DOHH2 (cell line): ENCODE results near the gene MVD.
A peak's percentile ranks its signal among the peaks of the same experiment; 100 is the strongest.

Source experiments
- H3F3A ChIP-seq: fragments of 200-600 bp; sonication (generic), shearing (Covaris generic); 2 replicates; pipeline ENCODE4 v1.6.0; 2016; ENCODE audit warnings: antibody characterized with exemption, mild to moderate bottlenecking; ENCODE audit not compliant: control insufficient read depth, insufficient read depth
- H3K27ac ChIP-seq: fragments of 200-600 bp; sonication (generic); 2 replicates; pipeline ENCODE4 v1.5.1; 2014; ENCODE audit warnings: low read depth, mild to moderate bottlenecking, low read length, moderate library complexity
- H3K27me3 ChIP-seq: fragments of 200-600 bp; sonication (generic); 2 replicates; pipeline ENCODE4 v1.6.1; 2014; ENCODE audit warnings: mild to moderate bottlenecking, low read length, mixed read lengths; ENCODE audit not compliant: control insufficient read depth
- H3K36me3 ChIP-seq: fragments of 200-600 bp; sonication (generic); 2 replicates; pipeline ENCODE4 v1.6.1; 2014; ENCODE audit warnings: mild to moderate bottlenecking, low read length, moderate library complexity, mixed read lengths; ENCODE audit not compliant: control insufficient read depth
- H3K4me1 ChIP-seq: fragments of 200-600 bp; sonication (generic); 2 replicates; pipeline ENCODE4 v1.6.1; 2014; ENCODE audit warnings: mild to moderate bottlenecking, low read length, mixed read lengths; ENCODE audit not compliant: control insufficient read depth
- H3K4me2 ChIP-seq: fragments of 200-600 bp; sonication (generic); 2 replicates; pipeline ENCODE4 v1.6.0; 2014; ENCODE audit warnings: mild to moderate bottlenecking, low read length, moderate library complexity
- H3K4me3 ChIP-seq: fragments of 200-600 bp; sonication (generic); 2 replicates; pipeline ENCODE4 v1.5.1; 2014; ENCODE audit warnings: mild to moderate bottlenecking, low read length, mixed read lengths
- H3K79me2 ChIP-seq: fragments of 200-600 bp; sonication (generic); 2 replicates; pipeline ENCODE4 v1.6.1; 2014; ENCODE audit warnings: mild to moderate bottlenecking, low read length, mixed read lengths; ENCODE audit not compliant: control insufficient read depth
- H3K9me2 ChIP-seq: fragments of 200-600 bp; sonication (generic); replicated peaks from 2 replicates; pipeline ENCODE4 v1.6.1; 2014; ENCODE audit warnings: mild to moderate bottlenecking, low read length, mixed read lengths; ENCODE audit not compliant: control insufficient read depth
- H3K9me3 ChIP-seq: fragments of 200-600 bp; sonication (generic); 2 replicates; pipeline ENCODE4 v1.6.1; 2014; ENCODE audit warnings: antibody characterized with exemption, low read length, mixed read lengths; ENCODE audit not compliant: control insufficient read depth, insufficient read depth
- H4K20me1 ChIP-seq: fragments of 200-600 bp; sonication (generic); 2 replicates; pipeline ENCODE4 v1.6.0; 2014; ENCODE audit warnings: low read depth, mild to moderate bottlenecking, antibody characterized with exemption, low read length, moderate library complexity; ENCODE audit not compliant: control insufficient read depth, insufficient read depth
- EZH2phosphoT487 ChIP-seq: fragments of 200-600 bp; sonication (generic); IDR thresholded peaks from 2 replicates; pipeline ENCODE4 v1.6.1; 2017; ENCODE audit warnings: borderline replicate concordance, mild to moderate bottlenecking, antibody characterized with exemption, low read length, moderate library complexity, mixed read lengths
- TF ChIP-seq, protein P1 (sequence below): fragments of 200-600 bp; sonication (generic); IDR thresholded peaks from one replicate; pipeline ENCODE4 v1.5.1; 2014; ENCODE audit warnings: antibody characterized with exemption, mild to moderate bottlenecking, low read depth, low read length; ENCODE audit not compliant: poor library complexity, severe bottlenecking

MVD gene

GRCh38 chr16:88665148-88665547, 2.3 kb upstream of the MVD start:
- Histone ChIP-seq H3K9me2 (no peaks in the 10 kb centered on the region), H3K36me3 (peaks cover 49% of the 10 kb centered on the region), H3K4me1 (peaks cover 44% of the 10 kb centered on the region), H3K4me3 (peak overlapping the region; percentile 92), H3K27me3 (no peaks in the 10 kb centered on the region), H3F3A (peaks cover 12% of the 10 kb centered on the region), H3K79me2 (peaks cover 50% of the 10 kb centered on the region), H4K20me1 (peaks cover 10% of the 10 kb centered on the region; the same call in 1 of the 2 replicates), H3K9me3 (no peaks in the 10 kb centered on the region), H3K27ac (peak overlapping the region; percentile 90), H3K4me2 (peak overlapping the region; percentile 71)
- TF ChIP-seq, protein P1, sequence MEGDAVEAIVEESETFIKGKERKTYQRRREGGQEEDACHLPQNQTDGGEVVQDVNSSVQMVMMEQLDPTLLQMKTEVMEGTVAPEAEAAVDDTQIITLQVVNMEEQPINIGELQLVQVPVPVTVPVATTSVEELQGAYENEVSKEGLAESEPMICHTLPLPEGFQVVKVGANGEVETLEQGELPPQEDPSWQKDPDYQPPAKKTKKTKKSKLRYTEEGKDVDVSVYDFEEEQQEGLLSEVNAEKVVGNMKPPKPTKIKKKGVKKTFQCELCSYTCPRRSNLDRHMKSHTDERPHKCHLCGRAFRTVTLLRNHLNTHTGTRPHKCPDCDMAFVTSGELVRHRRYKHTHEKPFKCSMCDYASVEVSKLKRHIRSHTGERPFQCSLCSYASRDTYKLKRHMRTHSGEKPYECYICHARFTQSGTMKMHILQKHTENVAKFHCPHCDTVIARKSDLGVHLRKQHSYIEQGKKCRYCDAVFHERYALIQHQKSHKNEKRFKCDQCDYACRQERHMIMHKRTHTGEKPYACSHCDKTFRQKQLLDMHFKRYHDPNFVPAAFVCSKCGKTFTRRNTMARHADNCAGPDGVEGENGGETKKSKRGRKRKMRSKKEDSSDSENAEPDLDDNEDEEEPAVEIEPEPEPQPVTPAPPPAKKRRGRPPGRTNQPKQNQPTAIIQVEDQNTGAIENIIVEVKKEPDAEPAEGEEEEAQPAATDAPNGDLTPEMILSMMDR, result no peak
- TF ChIP-seq EZH2phosphoT487, result no peak

GRCh38 chr16:88662222-88662842, 559 bp downstream of the MVD start:
- Histone ChIP-seq H3K27ac (peak overlapping the region; percentile 76), H3K79me2 (peaks cover 76% of the 10 kb centered on the region), H3K9me3 (no peaks in the 10 kb centered on the region), H4K20me1 (peaks cover 10% of the 10 kb centered on the region; the same call in 1 of the 2 replicates), H3F3A (peaks cover 12% of the 10 kb centered on the region), H3K4me3 (peak overlapping the region; percentile 92), H3K4me1 (peaks cover 47% of the 10 kb centered on the region), H3K36me3 (peaks cover 63% of the 10 kb centered on the region), H3K27me3 (no peaks in the 10 kb centered on the region), H3K9me2 (no peaks in the 10 kb centered on the region), H3K4me2 (peak overlapping the region; percentile 82)
- TF ChIP-seq, protein P1, result no peak
- TF ChIP-seq EZH2phosphoT487, result no peak

- Histone ChIP-seq H3K4me3 (peak overlapping the region; percentile 92), H3K36me3 (peaks cover 66% of the 10 kb centered on the region), H3K9me2 (no peaks in the 10 kb centered on the region), H3K4me1 (peaks cover 40% of the 10 kb centered on the region), H4K20me1 (peaks cover 10% of the 10 kb centered on the region; the same call in 1 of the 2 replicates), H3K79me2 (peaks cover 81% of the 10 kb centered on the region), H3K4me2 (peak overlapping the region; percentile 82), H3F3A (peaks cover 12% of the 10 kb centered on the region), H3K27ac (peak overlapping the region; percentile 14), H3K27me3 (no peaks in the 10 kb centered on the region), H3K9me3 (no peaks in the 10 kb centered on the region)
- TF ChIP-seq, protein P1, result no peak
- no peak for TF ChIP-seq EZH2phosphoT487
Observed at GRCh38 chr16:88661468-88661867, 1.4 kb downstream of the MVD start.
